Activated CD4-positive, CD25-positive, alpha-beta regulatory T cell treated with anti-CD3 and anti-CD28 coated beads, Interleukin-2, amount 50 U/mL, for 16 hours (primary cell): ENCODE results near the gene VRTN.
"Not testable (repeated sequence)": the region's sequence is repeated elsewhere in the genome, so short reads cannot be mapped to it uniquely, and the experiment has no call there.

Experiments used
- DNase-seq: peaks from one replicate; pipeline ENCODE4 v3.0.0-alpha.2; 2020; ENCODE audit warnings: low read depth, low spot score

VRTN gene

DNA sequence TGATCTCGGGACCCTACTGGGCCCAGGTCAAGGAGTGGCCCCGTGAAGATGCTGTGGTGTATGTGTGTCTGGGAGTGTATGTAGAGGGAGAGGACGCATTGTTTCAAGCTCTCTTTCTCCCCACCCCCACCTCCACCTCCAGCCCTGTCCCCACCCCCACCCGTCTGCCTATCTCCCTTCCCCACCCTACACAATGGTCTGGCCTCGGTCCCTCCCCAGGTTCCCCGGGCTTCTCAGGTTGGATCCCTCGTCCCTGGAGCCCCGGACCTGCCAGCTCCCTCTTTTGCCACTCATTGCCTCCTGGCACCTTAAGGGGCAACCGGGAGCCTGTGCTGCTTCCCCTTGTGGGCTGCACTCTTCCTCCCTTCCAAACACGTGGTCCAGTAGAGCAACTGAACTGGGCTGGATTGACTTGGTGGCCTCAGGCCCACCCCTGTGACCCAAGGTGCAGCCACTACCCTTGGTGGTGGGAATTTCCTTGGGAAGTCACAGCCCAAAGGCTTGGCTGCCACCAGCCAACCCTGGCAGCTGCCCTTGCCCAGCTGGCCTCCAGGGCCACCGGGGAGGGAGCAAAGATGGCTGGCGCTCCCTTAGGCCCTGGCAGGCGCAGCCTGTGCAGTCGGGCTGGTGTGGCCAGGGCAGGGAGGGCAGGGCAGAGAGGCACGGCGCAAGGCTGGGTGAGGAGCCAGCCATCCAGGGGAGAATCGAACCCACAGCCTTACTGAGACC lies 628 bp downstream of the VRTN start:
- no peak for DNase-seq

DNA sequence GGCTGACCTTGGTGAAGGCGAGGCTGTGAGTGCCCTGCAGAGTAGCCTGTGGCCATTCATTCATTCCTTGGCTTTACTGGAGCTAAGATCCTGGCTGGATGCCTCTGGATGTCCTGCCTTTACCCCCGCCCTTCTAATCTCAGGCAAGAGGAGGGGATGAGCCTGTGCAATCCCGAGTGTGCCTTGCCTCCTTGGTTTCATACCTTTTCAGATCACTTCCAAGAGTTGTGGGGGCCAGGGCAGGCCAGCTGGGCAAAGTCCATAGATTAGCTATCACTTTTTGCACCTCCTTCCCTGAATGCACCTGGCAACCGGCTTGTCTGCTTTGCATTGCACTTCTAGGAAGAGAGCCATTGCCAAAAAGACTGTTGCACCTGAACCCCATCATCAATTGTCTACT lies 1.5 kb downstream of the VRTN start:
- no peak for DNase-seq

DNA sequence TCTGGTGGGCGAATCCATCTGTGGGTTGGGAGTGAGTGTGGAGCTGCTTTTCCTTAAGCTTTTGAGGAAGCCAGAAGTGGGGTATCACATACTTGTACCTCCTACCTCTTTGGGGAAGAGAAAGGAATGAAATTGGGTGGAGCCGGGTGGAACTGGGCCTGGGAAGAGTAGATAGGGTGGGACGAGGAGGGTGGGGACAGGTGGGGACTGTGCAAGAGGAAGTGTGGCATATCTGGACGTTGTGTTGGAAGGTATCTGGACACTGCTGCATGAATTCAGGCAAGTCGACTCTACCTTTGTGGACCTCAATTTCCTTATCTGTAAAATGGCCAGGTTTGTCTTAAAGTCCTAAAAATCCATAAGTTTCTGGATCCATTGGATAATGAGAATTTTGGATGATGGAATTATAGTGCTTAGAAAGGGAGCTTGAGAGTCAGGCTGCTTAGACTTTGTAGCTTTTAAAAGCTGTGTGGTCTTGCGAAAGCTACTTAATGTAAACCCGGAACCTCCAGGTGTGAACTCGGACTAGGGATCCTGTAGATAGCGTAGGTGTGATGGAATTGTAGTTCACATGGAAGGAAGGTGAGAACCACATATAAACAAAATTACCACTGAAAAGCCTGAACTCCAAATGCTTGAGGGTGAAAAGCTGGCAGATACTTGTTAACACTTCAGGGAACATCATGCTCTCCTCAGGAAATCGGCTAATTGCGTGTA lies 2.1 kb downstream of the VRTN start:
- DNase-seq: no peak

DNA sequence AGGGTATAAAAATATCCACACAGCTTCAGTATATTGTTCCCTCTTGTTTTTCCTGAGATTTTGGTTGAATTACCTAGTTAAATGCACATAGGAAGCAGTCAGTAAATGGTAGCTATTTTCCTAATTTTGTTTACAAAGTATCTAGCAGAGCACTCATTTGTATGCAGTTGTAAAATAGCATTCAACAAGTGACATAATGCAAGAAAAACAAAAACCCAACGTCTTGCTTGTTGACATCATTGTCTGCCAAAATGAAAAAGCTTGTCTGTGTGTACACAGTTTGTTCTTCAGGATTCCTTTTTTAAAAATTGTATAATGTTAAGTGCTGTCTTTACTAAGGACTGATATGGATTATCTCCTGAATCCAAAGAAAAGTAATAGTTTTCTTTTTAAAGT lies 2.7 kb downstream of the VRTN start:
- DNase-seq: no peak

DNA sequence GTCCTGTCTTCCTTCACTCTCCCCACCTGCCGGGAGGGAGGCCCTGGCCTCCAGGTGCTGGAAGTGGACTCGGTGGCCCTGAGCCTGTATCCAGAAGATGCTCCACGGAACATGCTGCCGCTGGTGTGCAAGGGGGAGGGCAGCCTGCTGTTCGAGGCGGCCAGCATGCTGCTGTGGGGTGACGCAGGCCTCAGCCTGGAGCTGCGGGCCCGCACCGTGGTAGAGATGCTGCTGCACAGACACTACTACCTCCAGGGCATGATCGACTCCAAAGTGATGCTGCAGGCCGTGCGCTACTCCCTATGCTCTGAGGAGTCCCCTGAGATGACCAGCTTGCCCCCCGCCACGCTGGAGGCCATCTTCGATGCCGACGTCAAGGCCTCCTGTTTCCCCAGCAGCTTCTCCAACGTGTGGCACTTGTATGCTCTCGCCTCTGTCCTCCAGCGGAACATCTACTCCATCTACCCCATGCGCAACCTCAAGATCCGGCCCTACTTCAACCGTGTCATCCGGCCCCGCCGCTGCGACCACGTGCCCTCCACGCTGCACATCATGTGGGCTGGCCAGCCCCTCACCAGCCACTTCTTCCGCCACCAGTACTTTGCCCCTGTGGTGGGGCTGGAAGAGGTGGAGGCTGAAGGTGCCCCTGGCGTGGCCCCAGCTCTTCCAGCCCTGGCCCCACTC lies 8.8 kb downstream of the VRTN start:
- no peak for DNase-seq

DNA sequence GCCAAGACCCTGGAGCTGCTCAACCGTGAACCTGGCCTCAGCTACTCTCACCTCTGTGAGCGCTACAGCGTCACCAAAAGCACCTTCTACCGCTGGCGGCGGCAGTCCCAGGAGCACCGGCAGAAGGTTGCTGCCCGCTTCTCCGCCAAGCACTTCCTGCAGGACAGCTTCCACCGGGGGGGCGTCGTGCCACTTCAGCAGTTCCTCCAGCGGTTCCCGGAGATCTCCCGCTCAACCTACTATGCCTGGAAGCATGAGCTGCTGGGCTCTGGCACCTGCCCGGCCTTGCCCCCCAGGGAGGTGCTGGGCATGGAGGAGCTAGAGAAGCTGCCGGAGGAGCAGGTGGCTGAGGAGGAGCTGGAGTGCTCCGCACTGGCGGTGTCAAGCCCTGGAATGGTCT lies 9.3 kb downstream of the VRTN start:
- no peak for DNase-seq

DNA sequence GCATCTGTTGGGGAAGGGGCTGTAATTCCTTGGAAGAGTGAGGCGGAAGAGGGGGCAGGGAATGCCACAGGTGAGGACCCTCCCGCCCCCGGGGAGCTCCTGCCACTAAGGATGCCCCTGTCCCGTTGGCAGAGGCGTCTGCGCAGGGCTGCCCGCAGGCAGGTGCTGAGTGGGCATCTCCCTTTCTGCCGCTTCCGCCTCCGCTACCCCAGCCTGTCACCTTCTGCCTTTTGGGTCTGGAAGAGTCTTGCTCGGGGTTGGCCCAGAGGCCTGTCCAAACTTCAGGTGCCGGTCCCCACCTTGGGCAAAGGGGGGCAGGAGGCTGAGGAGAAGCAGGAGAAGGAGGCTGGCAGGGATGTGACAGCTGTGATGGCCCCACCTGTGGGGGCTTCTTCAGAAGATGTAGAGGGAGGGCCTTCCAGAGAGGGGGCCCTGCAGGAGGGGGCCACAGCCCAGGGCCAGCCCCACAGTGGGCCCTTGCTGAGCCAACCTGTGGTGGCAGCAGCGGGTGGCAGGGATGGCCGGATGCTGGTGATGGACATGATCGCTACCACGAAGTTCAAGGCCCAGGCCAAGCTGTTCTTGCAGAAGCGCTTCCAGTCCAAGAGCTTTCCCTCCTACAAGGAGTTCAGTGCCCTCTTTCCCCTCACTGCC lies 10.0 kb downstream of the VRTN start:
- DNase-seq: no peak

DNA sequence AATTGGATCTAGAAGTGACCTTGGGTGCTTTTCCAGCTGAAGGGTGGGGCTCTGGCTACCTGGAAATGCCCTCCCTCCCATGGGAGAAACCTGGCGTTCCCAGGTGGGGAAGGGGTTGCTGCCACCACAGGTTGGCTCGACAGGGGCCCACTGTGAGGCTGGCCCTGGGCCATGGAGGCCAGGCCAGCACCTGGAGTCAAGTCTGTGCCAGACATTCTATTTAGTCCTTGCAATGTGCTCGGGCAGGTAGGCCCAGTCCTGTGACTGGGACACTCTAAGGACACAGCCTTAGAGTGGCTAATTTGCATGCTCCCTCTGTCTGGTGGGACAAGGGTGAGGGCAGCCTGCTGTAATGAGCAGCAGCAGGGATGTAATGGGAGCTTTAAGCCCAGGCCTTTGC lies 11.9 kb downstream of the VRTN start:
- no peak for DNase-seq

DNA sequence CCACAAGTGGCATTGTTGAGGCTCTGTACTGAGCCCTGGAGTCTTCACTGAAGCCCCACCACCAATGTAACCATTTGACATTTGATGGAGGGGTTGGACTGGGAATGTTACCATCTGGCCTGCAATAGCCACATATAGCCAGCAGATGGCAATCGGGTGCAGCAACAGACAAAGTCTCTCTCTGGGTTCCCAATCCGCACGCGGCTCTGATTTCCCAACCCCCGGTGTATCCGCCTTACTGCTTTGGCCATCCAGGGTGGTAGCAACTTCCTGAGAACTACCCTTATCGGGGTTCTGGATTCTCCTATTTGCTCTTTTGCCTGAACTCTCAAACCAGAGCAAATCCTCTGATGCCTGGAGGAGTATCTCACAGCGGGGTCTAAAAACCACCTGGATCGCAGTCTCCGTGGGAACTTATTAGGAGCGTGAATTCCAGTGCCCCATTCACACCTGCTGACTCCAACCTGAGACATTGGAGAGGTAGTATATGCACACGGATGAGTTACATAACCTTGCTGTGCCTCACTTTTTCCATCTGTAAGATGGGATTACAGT lies 14.2 kb downstream of the VRTN start:
- peak; percentile 22 for DNase-seq

DNA sequence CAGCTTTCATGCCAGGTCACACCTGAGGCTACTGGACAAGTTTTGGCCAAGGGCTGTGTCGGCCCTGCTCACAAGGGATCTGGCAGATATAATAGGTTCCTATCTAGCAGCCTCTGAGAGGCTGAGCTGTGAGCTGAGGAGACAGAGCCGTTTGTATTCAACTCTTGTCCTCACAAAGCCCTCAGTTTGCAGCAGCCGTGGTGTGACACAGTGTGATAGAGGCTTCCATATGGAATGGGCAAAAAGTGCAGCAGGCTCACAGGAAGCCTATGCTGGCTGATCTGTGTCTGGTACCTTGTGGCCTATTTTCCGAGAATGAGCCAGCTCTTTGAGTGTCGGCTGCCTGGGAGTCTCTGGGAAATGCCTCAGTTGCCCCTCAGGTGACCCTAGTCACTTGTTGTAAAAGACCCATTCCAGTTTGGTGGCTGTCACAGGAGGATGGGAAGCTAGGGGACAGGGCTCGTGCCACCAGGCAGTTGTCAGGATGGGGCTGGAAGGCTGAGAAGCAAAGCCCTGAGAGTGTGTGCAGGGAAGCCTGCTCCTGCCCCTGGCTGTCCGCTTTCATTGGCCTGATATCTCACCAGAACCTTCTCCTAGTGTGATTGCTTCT lies 16.1 kb downstream of the VRTN start:
- DNase-seq: no peak

DNA sequence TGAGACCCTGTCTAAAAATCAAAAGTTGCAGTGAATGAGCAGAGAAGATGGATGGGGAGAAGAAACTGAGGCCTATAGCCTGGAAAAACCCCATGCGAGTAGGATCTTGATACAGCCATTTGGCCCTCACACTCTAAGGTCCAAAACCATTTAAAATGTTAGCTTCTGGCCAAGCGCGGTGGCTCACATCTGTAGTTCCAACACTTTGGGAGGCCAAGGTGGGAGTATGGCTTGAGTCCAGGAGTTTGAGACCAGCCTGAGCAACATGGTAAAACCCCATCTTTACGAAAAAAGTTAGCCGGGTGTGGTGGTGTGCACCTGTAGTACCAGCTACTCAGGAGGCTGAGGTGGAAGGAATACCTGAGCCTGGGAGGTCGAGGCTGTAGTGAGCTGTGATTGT lies 19.8 kb downstream of the VRTN start:
- no peak for DNase-seq

DNA sequence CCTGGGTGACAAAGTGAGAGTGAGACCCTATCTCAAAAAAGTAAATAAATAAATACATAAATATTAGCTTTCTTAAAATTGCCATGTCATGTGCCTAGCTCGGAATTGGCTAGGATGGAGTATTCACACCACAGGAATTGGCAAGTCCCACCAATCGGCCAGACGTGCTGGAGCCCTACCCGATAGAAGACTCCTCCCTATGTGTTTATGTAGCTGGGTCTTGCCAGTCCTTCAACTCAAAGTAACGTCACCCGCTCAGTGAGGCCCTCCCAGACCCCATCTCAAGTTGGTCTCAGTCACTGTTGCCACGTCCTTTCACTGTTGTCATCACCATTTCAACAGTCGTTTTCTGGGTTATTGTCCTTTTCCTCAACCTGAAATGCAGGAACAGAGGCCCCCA lies 20.2 kb downstream of the VRTN start:
- no peak for DNase-seq

DNA sequence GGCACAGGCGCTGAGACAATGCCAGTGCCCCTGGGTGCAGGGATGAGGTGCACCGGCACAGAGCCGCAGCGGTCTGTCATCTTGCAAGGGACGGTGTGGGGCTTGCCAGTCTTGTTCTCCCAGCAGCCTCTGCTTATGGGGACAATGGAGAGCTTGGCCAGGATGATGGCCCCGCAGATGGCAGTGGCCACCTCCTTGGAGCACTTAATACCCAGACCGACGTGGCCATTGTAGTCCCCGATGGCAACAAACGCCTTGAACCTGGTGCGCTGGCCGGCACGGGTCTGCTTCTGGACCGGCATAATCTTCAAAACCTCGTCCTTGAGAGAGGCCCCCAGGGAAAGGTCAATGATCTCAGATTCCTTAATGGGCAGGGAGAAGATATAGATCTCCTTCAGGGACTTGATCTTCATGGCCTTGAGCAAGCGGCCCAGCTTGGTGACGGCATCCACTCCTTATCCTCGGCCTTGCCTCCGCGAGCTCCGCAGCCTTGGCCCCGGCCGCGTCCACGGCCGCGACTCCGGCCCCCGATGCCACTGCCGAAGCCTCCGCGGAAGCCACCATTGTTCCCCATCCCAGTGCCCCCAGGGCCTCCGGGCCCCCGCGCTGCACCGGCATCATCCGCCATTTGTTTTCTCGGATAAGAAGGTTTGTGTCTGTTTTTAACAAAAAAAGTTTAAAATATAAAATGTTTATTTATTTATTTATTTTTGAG lies 29.9 kb downstream of the VRTN start:
- no peak for DNase-seq

DNA sequence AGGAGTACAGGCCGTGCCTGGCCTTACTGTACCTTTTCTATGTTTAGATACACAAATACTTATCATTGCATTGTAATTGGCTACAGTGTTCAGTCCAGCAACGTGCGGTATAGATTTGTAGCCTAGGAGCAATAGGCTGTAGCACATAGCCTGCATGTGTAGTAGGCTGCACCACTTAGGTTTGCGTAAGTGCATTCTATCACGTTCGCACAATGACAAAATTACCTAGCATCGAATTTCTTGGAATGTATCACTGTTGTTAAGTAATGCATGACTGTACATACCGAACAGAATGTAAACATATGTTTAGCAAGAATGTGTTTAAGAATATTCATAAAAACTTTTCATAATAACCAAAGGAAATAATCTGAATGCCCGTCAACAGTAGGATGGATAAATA lies 31.9 kb downstream of the VRTN start:
- no peak for DNase-seq

DNA sequence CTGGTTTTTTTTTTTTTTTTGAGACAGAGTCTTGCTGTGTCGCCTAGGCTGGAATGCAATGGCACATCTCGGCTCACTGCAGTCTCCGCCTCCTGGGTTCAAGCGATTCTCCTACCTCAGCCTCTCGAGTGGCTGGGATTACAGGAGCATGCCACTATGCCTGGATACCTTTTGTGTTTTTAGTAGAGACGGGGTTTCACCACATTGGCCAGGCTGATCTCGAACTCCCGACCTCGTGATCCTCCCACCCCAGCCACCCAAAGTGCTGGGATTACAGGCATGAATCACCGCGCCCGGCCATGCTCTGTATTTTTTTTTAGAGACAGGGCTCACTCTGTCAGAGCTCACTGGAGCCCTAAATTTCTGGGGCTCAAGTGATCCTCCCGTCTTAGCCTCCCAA lies 32.6 kb downstream of the VRTN start:
- DNase-seq: no peak

DNA sequence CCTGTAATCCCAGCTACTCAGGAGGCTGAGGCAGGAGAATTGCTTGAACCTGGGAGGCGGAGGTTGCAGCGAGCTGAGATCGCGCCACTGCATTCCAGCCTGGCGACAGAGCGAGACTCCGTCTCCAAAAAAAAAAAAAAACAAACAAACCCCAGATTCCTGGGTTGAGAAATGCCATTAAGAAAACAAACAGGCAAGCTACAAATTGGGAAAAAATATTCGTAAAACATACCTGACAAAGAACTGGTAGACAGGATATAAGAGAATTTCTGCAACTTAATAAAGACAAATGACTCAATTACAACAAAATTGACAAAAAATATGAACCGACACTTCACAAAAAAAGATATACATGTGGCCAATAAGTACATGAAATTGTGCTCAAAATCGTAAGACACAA lies 33.3 kb downstream of the VRTN start:
- DNase-seq: not testable (repeated sequence)

DNA sequence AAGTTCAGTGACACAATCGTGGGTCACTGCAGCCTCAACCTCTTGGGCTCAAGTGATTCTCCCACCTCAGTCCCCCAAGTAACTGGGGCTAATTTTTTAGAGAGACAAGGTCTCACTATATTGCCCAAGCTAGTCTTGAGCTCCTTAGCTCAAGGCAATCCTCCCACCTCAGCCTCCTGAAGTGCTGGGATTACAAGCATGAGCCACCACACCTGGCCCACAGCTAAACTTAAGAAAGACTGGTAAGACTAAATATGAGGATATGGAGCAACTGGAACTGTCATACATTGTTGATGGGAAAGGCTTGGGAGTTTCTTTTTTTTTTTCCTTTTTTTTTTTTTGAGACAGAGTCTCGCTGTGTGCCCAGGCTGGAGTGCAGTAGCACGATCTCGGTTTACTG lies 34.0 kb downstream of the VRTN start:
- no peak for DNase-seq

DNA sequence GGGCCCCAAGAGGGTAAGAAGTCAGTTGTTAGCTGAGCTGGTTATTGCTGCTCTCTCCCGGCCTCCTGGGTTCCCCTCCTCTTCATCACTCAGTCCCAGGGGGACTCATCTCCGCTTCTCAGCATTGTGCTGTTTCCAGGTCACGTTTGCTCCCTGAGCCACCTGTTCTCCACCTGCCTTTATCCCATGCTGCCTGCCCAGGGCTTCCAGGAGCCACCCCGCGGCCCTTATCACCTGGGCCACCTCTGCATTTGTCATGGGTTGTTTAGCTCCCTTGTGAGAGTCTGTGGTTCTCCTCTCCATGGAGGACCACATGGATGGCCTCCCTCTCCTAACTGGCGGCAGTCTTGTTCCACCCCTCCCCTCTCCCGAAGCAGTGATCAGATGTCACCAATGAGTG lies 41.7 kb downstream of the VRTN start:
- no peak for DNase-seq

DNA sequence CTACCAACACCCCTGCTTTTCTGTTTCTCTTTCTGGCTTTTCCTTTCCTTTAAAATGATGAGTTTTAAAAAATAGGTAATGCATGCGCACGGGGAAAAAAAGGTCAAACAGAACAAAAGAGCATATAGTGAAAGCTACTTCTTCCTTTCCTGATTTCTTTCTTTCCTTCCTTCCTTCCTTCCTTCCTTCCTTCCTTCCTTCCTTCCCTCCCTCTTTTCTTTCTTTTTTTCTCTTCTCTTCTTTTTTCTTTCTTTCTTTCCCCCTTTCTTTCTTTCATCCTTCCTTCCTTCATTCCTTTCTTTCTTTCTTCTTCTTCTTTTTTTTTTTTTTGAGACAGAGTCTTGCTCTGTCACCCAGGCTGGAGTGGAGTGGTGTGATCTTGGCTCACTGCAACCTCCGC lies 42.2 kb downstream of the VRTN start:
- DNase-seq: not testable (repeated sequence)

DNA sequence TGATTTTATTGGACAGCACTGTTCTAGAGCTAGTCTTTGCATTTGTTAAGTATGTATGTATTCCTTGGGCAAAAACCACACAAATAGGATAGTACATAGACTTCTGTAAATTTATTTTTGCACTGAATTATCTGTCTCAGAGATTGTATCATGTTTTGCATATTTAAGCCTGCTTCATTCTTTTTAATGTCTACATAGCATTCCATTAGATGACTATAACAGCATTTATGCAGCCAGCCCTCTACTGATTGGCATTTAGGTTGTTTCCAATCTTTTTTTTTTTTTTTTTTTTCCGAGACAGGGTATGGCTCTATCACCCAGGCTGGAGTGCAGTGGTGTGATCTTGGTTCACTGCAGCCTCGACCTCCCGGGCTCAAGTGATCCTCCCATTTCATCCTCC lies 43.2 kb downstream of the VRTN start:
- DNase-seq: no peak
